ENCODE data around the gene HS3ST4. TPM values are rescaled to one million over a fixed set of nuclear protein-coding genes. Genes with fewer than 3 reads are reported as not detected.

The HS3ST4 gene
- total and polyA plus RNA-seq, 11 donors = not detected

DNA sequence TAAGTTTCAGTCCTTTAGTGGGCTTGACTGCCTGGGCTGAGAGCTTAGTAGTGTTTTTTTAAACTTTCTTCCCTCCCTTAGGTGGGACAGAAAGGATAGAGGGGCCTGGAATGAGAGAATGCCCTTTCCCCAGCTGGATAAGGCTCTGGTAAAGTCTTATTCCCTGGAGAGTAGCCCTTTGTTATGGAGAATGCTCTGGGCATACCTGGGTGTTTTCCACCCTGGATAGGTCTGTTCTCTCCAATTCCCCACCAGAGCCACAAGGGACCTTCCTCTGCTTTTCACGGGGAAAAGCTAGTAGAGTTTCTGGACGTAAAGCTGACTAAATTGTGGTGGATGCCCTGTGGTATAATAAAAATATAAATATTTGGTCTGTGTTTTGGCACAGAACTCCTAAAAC, 164.1 kb downstream of the HS3ST4 start:
- intact Hi-C loops (cut with DNase I) = no loop called here
- 13 to 32% (median 21%) methylated on average over 2 of the region's 2 CpGs for WGBS, 4 donors

DNA sequence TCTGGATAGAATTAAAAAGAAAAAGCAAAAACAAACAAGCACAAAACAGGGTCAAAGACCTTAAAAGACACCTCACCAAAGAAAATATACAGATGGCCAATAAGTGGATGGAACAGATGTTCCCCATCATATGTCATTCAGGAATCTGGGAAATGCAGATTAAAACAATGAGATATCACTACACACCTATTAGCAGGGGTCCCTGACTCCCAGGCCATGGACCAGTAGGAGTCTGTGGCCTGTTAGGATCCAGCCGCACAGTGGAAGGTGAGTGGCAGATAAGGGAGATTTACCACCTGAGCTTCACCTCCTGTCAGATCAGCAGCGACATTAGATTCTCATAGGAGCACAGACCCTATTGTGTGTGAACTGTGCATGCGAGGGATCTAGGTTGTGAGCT, 167.9 kb downstream of the HS3ST4 start:
- ATAC-seq = no peak
- WGBS, 4 donors = 62 to 75% (median 65%) methylated on average over 3 of the region's 3 CpGs

More for the DNA sequence above, 164.1 kb downstream of the HS3ST4 start:
- Histone ChIP-seq H3K27ac (no peak overlapping the region), H3K9me3 (peaks cover 0 to 17% (median 7%) of the 10 kb centered on the region in 12 donors), H3K27me3 (peaks cover 0 to 18% (median 0%) of the 10 kb centered on the region in 9 donors), H3K4me1 (no peaks in the 10 kb centered on the region), H3K4me3 (no peak overlapping the region), H3K36me3 (no peaks in the 10 kb centered on the region)
- TF ChIP-seq POLR2A (IDR thresholded peaks at IDR 0.05) = no peak
- TF ChIP-seq, protein P1, sequence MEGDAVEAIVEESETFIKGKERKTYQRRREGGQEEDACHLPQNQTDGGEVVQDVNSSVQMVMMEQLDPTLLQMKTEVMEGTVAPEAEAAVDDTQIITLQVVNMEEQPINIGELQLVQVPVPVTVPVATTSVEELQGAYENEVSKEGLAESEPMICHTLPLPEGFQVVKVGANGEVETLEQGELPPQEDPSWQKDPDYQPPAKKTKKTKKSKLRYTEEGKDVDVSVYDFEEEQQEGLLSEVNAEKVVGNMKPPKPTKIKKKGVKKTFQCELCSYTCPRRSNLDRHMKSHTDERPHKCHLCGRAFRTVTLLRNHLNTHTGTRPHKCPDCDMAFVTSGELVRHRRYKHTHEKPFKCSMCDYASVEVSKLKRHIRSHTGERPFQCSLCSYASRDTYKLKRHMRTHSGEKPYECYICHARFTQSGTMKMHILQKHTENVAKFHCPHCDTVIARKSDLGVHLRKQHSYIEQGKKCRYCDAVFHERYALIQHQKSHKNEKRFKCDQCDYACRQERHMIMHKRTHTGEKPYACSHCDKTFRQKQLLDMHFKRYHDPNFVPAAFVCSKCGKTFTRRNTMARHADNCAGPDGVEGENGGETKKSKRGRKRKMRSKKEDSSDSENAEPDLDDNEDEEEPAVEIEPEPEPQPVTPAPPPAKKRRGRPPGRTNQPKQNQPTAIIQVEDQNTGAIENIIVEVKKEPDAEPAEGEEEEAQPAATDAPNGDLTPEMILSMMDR (IDR thresholded peaks at IDR 0.05) = no peak
- ATAC-seq = no peak
- no peak for DNase-seq

DNA sequence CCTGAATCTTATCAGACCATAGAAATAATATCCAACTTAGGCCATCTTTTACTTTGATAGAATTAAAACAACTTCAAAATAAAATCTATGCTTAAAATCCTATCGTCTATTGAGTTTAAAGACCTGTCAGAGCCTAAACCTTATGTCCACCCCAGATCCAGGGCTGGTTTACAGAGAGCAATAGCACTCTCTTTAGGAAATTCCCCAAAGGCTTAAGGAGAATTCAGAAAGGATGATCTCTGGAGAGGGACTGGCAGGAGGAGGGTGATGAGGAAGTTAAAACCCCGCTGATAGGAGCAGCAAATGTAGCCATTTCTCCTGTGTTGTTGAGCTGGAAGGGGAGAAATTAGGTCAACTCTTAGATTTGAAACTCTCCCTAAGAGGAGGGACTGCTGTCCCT, 175.3 kb downstream of the HS3ST4 start:
- H3K4me1 ChIP-seq = no peaks in the 10 kb centered on the region
- no peak overlapping the region for H3K4me3 ChIP-seq
- no peak for TF ChIP-seq POLR2A (IDR thresholded peaks at IDR 0.05)
- TF ChIP-seq, protein P1 (IDR thresholded peaks at IDR 0.05) = no peak
- H3K36me3 ChIP-seq = no peaks in the 10 kb centered on the region
- 57 to 85% (median 67%) methylated on average over 2 of the region's 2 CpGs for WGBS, 4 donors
- peaks cover 0 to 24% (median 0%) of the 10 kb centered on the region in 12 donors for H3K9me3 ChIP-seq
- ATAC-seq (no peak), DNase-seq (no peak)
- H3K27ac ChIP-seq = no peak overlapping the region
- intact Hi-C loops (cut with DNase I) = no loop called here
- peaks cover 0 to 12% (median 0%) of the 10 kb centered on the region in 9 donors for H3K27me3 ChIP-seq

More for the DNA sequence above, 167.9 kb downstream of the HS3ST4 start:
- intact Hi-C loops (cut with DNase I) = no loop called here
- Histone ChIP-seq H3K27me3 (peaks cover 0 to 9% (median 0%) of the 10 kb centered on the region in 9 donors), H3K36me3 (no peaks in the 10 kb centered on the region), H3K4me3 (no peak overlapping the region), H3K9me3 (peaks cover 0 to 22% (median 9%) of the 10 kb centered on the region in 12 donors), H3K27ac (no peak overlapping the region), H3K4me1 (no peaks in the 10 kb centered on the region)
- no peak for TF ChIP-seq POLR2A (IDR thresholded peaks at IDR 0.05)
- TF ChIP-seq, protein P1 (IDR thresholded peaks at IDR 0.05) = no peak
- no peak for DNase-seq

DNA sequence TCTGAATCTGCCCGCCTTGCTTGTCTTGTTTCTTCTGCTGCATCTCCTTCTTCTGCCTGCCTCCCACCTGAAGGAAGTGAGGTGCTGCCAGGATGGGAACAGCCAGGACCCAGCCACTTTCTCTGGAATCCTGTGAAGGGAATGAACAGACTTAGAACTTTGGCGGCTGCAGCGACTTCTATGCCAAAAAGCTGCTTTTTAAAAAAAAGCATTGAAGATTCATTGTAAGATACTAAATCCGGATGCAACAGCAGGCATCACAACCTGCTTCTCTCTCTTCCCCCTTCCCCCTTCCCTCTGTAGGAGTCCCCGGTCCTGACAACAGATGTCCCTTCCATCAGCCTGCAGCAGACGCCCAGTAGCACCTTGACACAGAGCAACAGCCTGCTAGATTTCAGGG, 176.3 kb downstream of the HS3ST4 start:
- H3K36me3 ChIP-seq = no peaks in the 10 kb centered on the region
- no peak for TF ChIP-seq POLR2A (IDR thresholded peaks at IDR 0.05)
- TF ChIP-seq, protein P1 (IDR thresholded peaks at IDR 0.05) = no peak
- H3K9me3 ChIP-seq = peaks cover 0 to 24% (median 0%) of the 10 kb centered on the region in 12 donors
- H3K4me1 ChIP-seq = no peaks in the 10 kb centered on the region
- no peak overlapping the region for H3K27ac ChIP-seq
- no peak for ATAC-seq
- DNase-seq = no peak
- 41 to 49% (median 44%) methylated on average over 6 of the region's 6 CpGs for WGBS, 4 donors
- H3K4me3 ChIP-seq = no peak overlapping the region
- intact Hi-C loops (cut with DNase I) = no loop called here
- H3K27me3 ChIP-seq = peaks cover 0 to 12% (median 0%) of the 10 kb centered on the region in 9 donors
